Breast epithelium (tissue), 3 donors: ENCODE results near the gene IQCN.

Experiments used
- POLR2AphosphoS5 ChIP-seq, 3 donors: sonication (generic); formaldehyde crosslinking; IDR thresholded peaks; one replicate each; pipeline ENCODE4 v1.6.1; 2017; ENCODE audit warnings: antibody characterized with exemption in 3 of 3
- TF ChIP-seq, protein P1 (sequence below), 3 donors: fragments of 450-650 bp; IDR thresholded peaks; one replicate each; pipeline ENCODE4 v1.5.1; 2016 to 2017; ENCODE audit warnings: antibody characterized with exemption in 3 of 3, mild to moderate bottlenecking in 3 of 3, moderate library complexity in 3 of 3

DNA sequence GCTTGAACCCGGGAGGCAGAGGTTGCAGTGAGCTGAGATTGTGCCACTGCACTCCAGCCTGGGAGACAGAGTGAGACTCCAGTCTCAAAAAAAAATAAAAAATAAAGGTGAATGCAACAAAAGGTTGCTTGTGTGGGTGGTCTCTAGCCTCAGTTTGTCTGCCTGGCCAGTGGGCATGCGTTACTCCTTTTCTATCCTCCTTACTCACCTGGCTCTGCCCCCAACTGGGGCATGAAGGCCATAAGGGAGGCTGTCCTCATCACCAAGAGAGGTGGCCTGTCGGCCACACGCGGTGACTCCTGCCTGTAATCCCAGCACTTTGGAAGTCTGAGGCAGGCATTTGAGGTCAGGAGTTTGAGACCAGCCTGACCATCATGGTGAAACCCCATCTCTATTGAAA, 9.1 kb upstream of the IQCN start:
- TF ChIP-seq, protein P1, sequence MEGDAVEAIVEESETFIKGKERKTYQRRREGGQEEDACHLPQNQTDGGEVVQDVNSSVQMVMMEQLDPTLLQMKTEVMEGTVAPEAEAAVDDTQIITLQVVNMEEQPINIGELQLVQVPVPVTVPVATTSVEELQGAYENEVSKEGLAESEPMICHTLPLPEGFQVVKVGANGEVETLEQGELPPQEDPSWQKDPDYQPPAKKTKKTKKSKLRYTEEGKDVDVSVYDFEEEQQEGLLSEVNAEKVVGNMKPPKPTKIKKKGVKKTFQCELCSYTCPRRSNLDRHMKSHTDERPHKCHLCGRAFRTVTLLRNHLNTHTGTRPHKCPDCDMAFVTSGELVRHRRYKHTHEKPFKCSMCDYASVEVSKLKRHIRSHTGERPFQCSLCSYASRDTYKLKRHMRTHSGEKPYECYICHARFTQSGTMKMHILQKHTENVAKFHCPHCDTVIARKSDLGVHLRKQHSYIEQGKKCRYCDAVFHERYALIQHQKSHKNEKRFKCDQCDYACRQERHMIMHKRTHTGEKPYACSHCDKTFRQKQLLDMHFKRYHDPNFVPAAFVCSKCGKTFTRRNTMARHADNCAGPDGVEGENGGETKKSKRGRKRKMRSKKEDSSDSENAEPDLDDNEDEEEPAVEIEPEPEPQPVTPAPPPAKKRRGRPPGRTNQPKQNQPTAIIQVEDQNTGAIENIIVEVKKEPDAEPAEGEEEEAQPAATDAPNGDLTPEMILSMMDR (IDR thresholded peaks at IDR 0.05): no peak
- TF ChIP-seq POLR2AphosphoS5 (IDR thresholded peaks at IDR 0.05): peak in 1 of 3 donors; percentile 19
